HepG2 (cell line): ENCODE measurements around the gene GNL1. TPM values are rescaled to one million over a fixed set of nuclear protein-coding genes. Genes with fewer than 3 reads are reported as not detected.

Experiments
- ATAC-seq: fragments of 200-7000 bp; cut with Tn5 transposase; 3 replicates; pipeline ENCODE4 v1.9.1; 2020; ENCODE audit warnings: mild to moderate bottlenecking, moderate library complexity
- Bru-seq: library from RNA; stranded (reverse); fragments of 400-500 nt; gene quantifications from one replicate; lab custom pipeline; 2021; lab: Mats Ljungman, UMichigan
- BruChase-seq, 2 experiments: library from RNA; stranded (reverse); fragments of 400-500 nt; gene quantifications; one replicate each; lab custom pipeline; 2021; lab: Mats Ljungman, UMichigan
- BruUV-seq: library from RNA; stranded (reverse); fragments of 400-500 nt; replicated peaks from 2 replicates; lab custom pipeline; 2021; lab: Mats Ljungman, UMichigan
- CTCF ChIA-PET: fragments of 300-600 bp; formaldehyde crosslinking; extraction: SDS; loops from one replicate; lab custom pipeline; 2021; ENCODE audit warnings: low total read pairs, inconsistent platforms, low intra/inter-chr PET ratio; lab: Yijun Ruan, JAX
- POLR2A ChIA-PET: fragments of 350-600 bp; sonication (Branson Sonifier 250); formaldehyde crosslinking; loops from one replicate; lab custom pipeline; 2020; ENCODE audit warnings: antibody characterized with exemption, inconsistent platforms; lab: Yijun Ruan, JAX
- DNase-seq: peaks from one replicate; pipeline ENCODE4 v3.0.0-alpha.2; 2015; ENCODE audit warnings: low spot score
- FAIRE-seq: peaks from 3 replicates; lab custom pipeline; 2011; peaks lifted over from hg19 to GRCh38; lab: Jason Lieb, UNC
- H2AFZ ChIP-seq: one replicate; pipeline ENCODE4 v1.6.1; 2011; ENCODE audit warnings: low read length, inconsistent platforms
- H3K27ac ChIP-seq: fragments of 300-600 bp; 3 replicates; pipeline ENCODE4 v1.8.0; 2011; ENCODE audit warnings: mixed run types, mild to moderate bottlenecking, mixed read lengths, low read length, inconsistent platforms; ENCODE audit not compliant: insufficient read depth; ENCODE audit errors: extremely low read length
- H3K27me3 ChIP-seq, 2 experiments: fragments of 200-600 bp in 1 of 2; 2 replicates in 1 of 2; 3 replicates in 1 of 2; pipeline versions ENCODE4 v1.6.0 to v1.8.0; 2011; ENCODE audit warnings: low read length in 2 of 2, mild to moderate bottlenecking in 2 of 2, moderate library complexity in 2 of 2, inconsistent platforms in 1 of 2; ENCODE audit not compliant: insufficient read depth in 2 of 2, control insufficient read depth in 1 of 2
- H3K36me3 ChIP-seq, 2 experiments: fragments of 200-600 bp in 1 of 2; replicated peaks in 1 of 2; 2 replicates in 1 of 2; 3 replicates in 1 of 2; pipeline versions ENCODE4 v1.5.1 to v1.8.0; 2011; ENCODE audit warnings: low read length in 2 of 2, inconsistent platforms in 1 of 2; ENCODE audit not compliant: insufficient read depth in 2 of 2, control insufficient read depth in 1 of 2
- H3K4me1 ChIP-seq: 2 replicates; pipeline ENCODE4 v1.5.1; 2012; ENCODE audit warnings: low read length, inconsistent platforms; ENCODE audit not compliant: insufficient read depth
- H3K4me2 ChIP-seq: 2 replicates; pipeline ENCODE4 v1.6.0; 2011; ENCODE audit warnings: low read depth, low read length, inconsistent platforms
- H3K4me3 ChIP-seq, 3 experiments: fragments of 200-600 bp in 1 of 3; sonication (generic), shearing (Covaris generic) in 1 of 3; replicated peaks in 1 of 3; 2 replicates each; pipeline ENCODE4 v1.5.1; 2011 to 2016; ENCODE audit warnings: low read length in 3 of 3, inconsistent platforms in 2 of 3, low read depth in 2 of 3, mild to moderate bottlenecking in 2 of 3, control low read depth in 1 of 3, mixed read lengths in 1 of 3; ENCODE audit not compliant: insufficient read depth in 1 of 3
- H3K79me2 ChIP-seq: one replicate; pipeline ENCODE4 v1.6.1; 2011; ENCODE audit warnings: low read length, inconsistent platforms; ENCODE audit not compliant: insufficient read depth
- H3K9ac ChIP-seq: 2 replicates; pipeline ENCODE4 v1.6.0; 2011; ENCODE audit warnings: mild to moderate bottlenecking, low read depth, low read length, inconsistent platforms; ENCODE audit not compliant: insufficient read depth
- H3K9me3 ChIP-seq: 2 replicates; pipeline ENCODE4 v1.5.1; 2012; ENCODE audit warnings: mild to moderate bottlenecking, low read length
- H4K20me1 ChIP-seq: 2 replicates; pipeline ENCODE4 v1.6.0; 2011; ENCODE audit warnings: inconsistent platforms, mild to moderate bottlenecking, low read length, moderate library complexity; ENCODE audit not compliant: insufficient read depth
- CREM ChIP-seq, 2 experiments: sonication (generic) in 1 of 2; formaldehyde crosslinking in 1 of 2; IDR thresholded peaks; 2 replicates each; pipeline versions ENCODE4 v1.4.0 to v1.6.1; 2016 to 2020; ENCODE audit warnings: antibody characterized with exemption in 1 of 2, mild to moderate bottlenecking in 1 of 2, missing genetic modification reagents in 1 of 2
- GTF3A ChIP-seq: sonication (generic); formaldehyde crosslinking; conservative IDR thresholded peaks from 2 replicates; pipeline ENCODE4 v1.4.0; 2020; ENCODE audit warnings: mild to moderate bottlenecking, missing genetic modification reagents
- HCFC1 ChIP-seq: fragments of 150-350 bp; IDR thresholded peaks from 2 replicates; pipeline ENCODE4 v1.6.1; 2014; ENCODE audit warnings: low read depth, low read length
- MED13 ChIP-seq: sonication (generic); formaldehyde crosslinking; IDR thresholded peaks from 2 replicates; pipeline ENCODE4 v1.5.0; 2020; ENCODE audit warnings: missing genetic modification reagents
- MIXL1 ChIP-seq: IDR thresholded peaks from 2 replicates; pipeline ENCODE4 v1.6.1; 2016
- TAF1 ChIP-seq: sonication (generic); formaldehyde crosslinking; IDR thresholded peaks from 2 replicates; pipeline ENCODE4 v1.4.0; 2020; ENCODE audit warnings: missing genetic modification reagents
- ZFP91 ChIP-seq: sonication (generic); formaldehyde crosslinking; IDR thresholded peaks from 2 replicates; pipeline ENCODE4 v1.9.0; 2022; ENCODE audit warnings: missing genetic modification reagents, mild to moderate bottlenecking, borderline replicate concordance
- ZNF101 ChIP-seq: sonication (generic); formaldehyde crosslinking; IDR thresholded peaks from 2 replicates; pipeline ENCODE4 v1.4.0; 2020; ENCODE audit warnings: mild to moderate bottlenecking, low read depth, missing genetic modification reagents, borderline replicate concordance
- ZNF546 ChIP-seq: sonication (generic); formaldehyde crosslinking; conservative IDR thresholded peaks from 2 replicates; pipeline ENCODE4 v1.8.1; 2023; ENCODE audit warnings: mild to moderate bottlenecking, missing genetic modification reagents
- ZNF572 ChIP-seq: sonication (generic); formaldehyde crosslinking; IDR thresholded peaks from 2 replicates; pipeline ENCODE4 v1.5.1; 2020; ENCODE audit warnings: mild to moderate bottlenecking, missing genetic modification reagents
- ZNF674 ChIP-seq: sonication (generic); formaldehyde crosslinking; IDR thresholded peaks from 2 replicates; pipeline ENCODE4 v1.5.0; 2020; ENCODE audit warnings: low read depth, mild to moderate bottlenecking, missing genetic modification reagents
- ZSCAN25 ChIP-seq: sonication (generic); formaldehyde crosslinking; IDR thresholded peaks from 2 replicates; pipeline ENCODE4 v1.8.0; 2022; ENCODE audit warnings: mild to moderate bottlenecking, missing genetic modification reagents
- WGBS: methylation state at CpG from one replicate; pipeline ENCODE4 v1.1.6; 2017; ENCODE audit warnings: low lambda C conversion rate; 5-methylcytosine and 5-hydroxymethylcytosine counted together
- in situ Hi-C: cut with HindIII; loops from 2 replicates; pipeline ENCODE4 v1.10.0; 2017; ENCODE audit warnings: low pct_unique_long_range_greater_than_20kb; ENCODE audit not compliant: extremely low pct_ligation_motif_present
- intact Hi-C: fragments of 100-400 bp; cut with micrococcal nuclease; formaldehyde crosslinking; loops from one replicate; pipeline ENCODE4 v1.10.0; 2022; ENCODE audit not compliant: unreplicated experiment
- long read RNA-seq, 2 experiments: library from RNA in 1 of 2; library from polyadenylated mRNA in 1 of 2; stranded (forward) in 1 of 2; unstranded in 1 of 2; transcript quantifications; one replicate each; pipeline ENCODE4 v2.0.0, GENCODE V29; 2019 to 2022
- polyA minus RNA-seq, 3 experiments: library from RNA; depleted of rRNA, polyadenylated mRNA; stranded (reverse); fragments of >200 nt; gene quantifications; 2 replicates each; pipeline ENCODE4 v1.2.3, GENCODE V29; 2011; ENCODE audit warnings: low replicate concordance in 1 of 3
- polyA plus RNA-seq, 8 experiments: library from polyadenylated mRNA; depleted of rRNA in 3 of 8; stranded (reverse) in 7 of 8; unstranded in 1 of 8; fragments of >200 nt; fragmentation: Illumina TruSeq in 4 of 8; extraction: Trizol in 4 of 8; gene quantifications; 2 replicates each; pipeline versions ENCODE4 v1.2.1 to v1.2.3, GENCODE V29; 2011 to 2016; ENCODE audit warnings: low read depth in 4 of 8, missing spikeins in 1 of 8, mixed read lengths in 1 of 8; ENCODE audit not compliant: insufficient read depth in 1 of 8
- total RNA-seq, 5 experiments: library from RNA; depleted of rRNA; stranded (reverse); fragments of >200 nt; fragmentation: Illumina TruSeq; extraction: Trizol; gene quantifications; 2 replicates each; pipeline ENCODE4 v1.2.3, GENCODE V29; 2016; ENCODE audit warnings: low read depth in 1 of 5
- TF ChIP-seq, protein P1 (sequence below): sonication (generic); formaldehyde crosslinking; IDR thresholded peaks from 2 replicates; pipeline ENCODE4 v1.5.1; 2020; ENCODE audit warnings: mild to moderate bottlenecking, missing genetic modification reagents, borderline replicate concordance

Gene GNL1
- 54.8 and 55.6 TPM in 2 replicates for total RNA-seq (2016; rRNA removed; fragmentation: Illumina TruSeq; extraction: Trizol)
- 11.5 and 14.7 TPM in 2 replicates for total RNA-seq (2016; cell fraction: cytosol; rRNA removed; fragmentation: Illumina TruSeq; extraction: Trizol; ENCODE audit: low read depth)
- total RNA-seq (2016; cell fraction: insoluble cytoplasmic fraction; rRNA removed; fragmentation: Illumina TruSeq; extraction: Trizol): 48.5 and 56.5 TPM in 2 replicates
- total RNA-seq (2016; cell fraction: membrane; rRNA removed; fragmentation: Illumina TruSeq; extraction: Trizol): 23.9 and 27.8 TPM in 2 replicates
- 27.7 and 34.5 TPM in 2 replicates for total RNA-seq (2016; cell fraction: nucleus; rRNA removed; fragmentation: Illumina TruSeq; extraction: Trizol)
- 35.0 and 46.8 TPM in 2 replicates for polyA plus RNA-seq (2011; rRNA removed)
- 25.1 and 32.1 TPM in 2 replicates for polyA plus RNA-seq (2011; cell fraction: cytosol; rRNA removed)
- polyA plus RNA-seq (2011; cell fraction: nucleus; rRNA removed): 40.6 and 54.9 TPM in 2 replicates
- 45.3 and 50.3 TPM in 2 replicates for polyA plus RNA-seq (2012)
- 12.7 and 15.8 TPM in 2 replicates for polyA plus RNA-seq (2016; cell fraction: cytosol; fragmentation: Illumina TruSeq; extraction: Trizol; ENCODE audit: low read depth)
- polyA plus RNA-seq (2016; cell fraction: insoluble cytoplasmic fraction; fragmentation: Illumina TruSeq; extraction: Trizol; ENCODE audit: low read depth): 53.9 and 60.5 TPM in 2 replicates
- 19.5 and 25.2 TPM in 2 replicates for polyA plus RNA-seq (2016; cell fraction: membrane; fragmentation: Illumina TruSeq; extraction: Trizol; ENCODE audit: low read depth)
- polyA plus RNA-seq (2016; cell fraction: nucleus; fragmentation: Illumina TruSeq; extraction: Trizol; ENCODE audit: insufficient read depth, low read depth): 84.3 and 89.3 TPM in 2 replicates
- polyA minus RNA-seq (2011; rRNA and poly(A)+ RNA removed; ENCODE audit: low replicate concordance): 34.2 and 47.6 TPM in 2 replicates
- polyA minus RNA-seq (2011; cell fraction: cytosol; rRNA and poly(A)+ RNA removed): 22.4 and 23.5 TPM in 2 replicates
- 22.4 and 27.0 TPM in 2 replicates for polyA minus RNA-seq (2011; cell fraction: nucleus; rRNA and poly(A)+ RNA removed)
- percentile 80 among the genes with signal in this experiment for Bru-seq, nascent RNA
- BruChase-seq, experiment 1, labeled RNA remaining after a 6-hour chase: percentile 92 among the genes with signal in this experiment
- percentile 89 among the genes with signal in this experiment for BruChase-seq, experiment 2, labeled RNA remaining after a 2-hour chase
- long read RNA-seq, experiment 1, full-length matches to known transcripts: 28 of 40 reads
- long read RNA-seq, experiment 1, partial matches to known transcripts: 8 of 40 reads
- long read RNA-seq, experiment 1, other reads (novel, unspliced or antisense): 4 of 40 reads
- long read RNA-seq, experiment 2, full-length matches to known transcripts: 30 of 83 reads
- long read RNA-seq, experiment 2, partial matches to known transcripts: 27 of 83 reads
- long read RNA-seq, experiment 2, other reads (novel, unspliced or antisense): 26 of 83 reads

GRCh38 chr6:30556066-30556905 lies at the start of gene GNL1:
TSS of gene GNL1 (minus strand) at chr6:30556489. CDS start at chr6:30556203, 286 bp downstream.
- intact Hi-C loops (loop anchor here (2.0 kb wide), 1 partner anchor 161 kb away; the partner anchor contains the start of gene MDC1), in situ Hi-C loops (no loop called here)
- WGBS: 1% methylated on average over 64 of the region's 71 CpGs
- Histone ChIP-seq H3K4me2 (peak within 1 kb of the TSS; percentile 92), H3K9me3 (no peaks in the 10 kb centered on the region), H2AFZ (peak within 1 kb of the TSS; percentile 60), H4K20me1 (peaks cover 11% of the 10 kb centered on the region), H3K27ac (peak within 1 kb of the TSS; percentile 94), H3K79me2 (peaks cover 27% of the 10 kb centered on the region), H3K9ac (peak within 1 kb of the TSS; percentile 85), H3K27me3 (no peaks in the 10 kb centered on the region; a peak in 1 of 5 replicates), H3K4me1 (peaks cover 26% of the 10 kb centered on the region), H3K36me3 (peaks cover 13 to 33% of the 10 kb centered on the region in 2 experiments), H3K4me3 (peak within 1 kb of the TSS; percentile 87 to 93 (median 90))
- FAIRE-seq (no peak), DNase-seq (peak; percentile 94), ATAC-seq (peak; percentile 85)
- BruUV-seq: TSS peak; percentile 54
- ChIA-PET POLR2A (interaction anchor here (1.1 to 4.3 kb wide), 13 partner anchors 9 to 358 kb away, joined by 4 to 74 read pairs (median 7); partner anchors contain the start of genes ABCF1, DHX16, MDC1 and MRPS18B), CTCF (no interaction called here)
- peak; percentile 74 for TF ChIP-seq ZFP91 (CRISPR knock-in tag)
- TF ChIP-seq HCFC1: peak; percentile 56; the same call in 1 of the 2 replicates
- 0 out of 2 replicates have a peak, but pooled peaks have one; percentile 22 for TF ChIP-seq MED13 (CRISPR knock-in tag)
- TF ChIP-seq MIXL1 (CRISPR knock-in tag): no peak; the same call in 1 of the 2 replicates
- TF ChIP-seq, protein P1, sequence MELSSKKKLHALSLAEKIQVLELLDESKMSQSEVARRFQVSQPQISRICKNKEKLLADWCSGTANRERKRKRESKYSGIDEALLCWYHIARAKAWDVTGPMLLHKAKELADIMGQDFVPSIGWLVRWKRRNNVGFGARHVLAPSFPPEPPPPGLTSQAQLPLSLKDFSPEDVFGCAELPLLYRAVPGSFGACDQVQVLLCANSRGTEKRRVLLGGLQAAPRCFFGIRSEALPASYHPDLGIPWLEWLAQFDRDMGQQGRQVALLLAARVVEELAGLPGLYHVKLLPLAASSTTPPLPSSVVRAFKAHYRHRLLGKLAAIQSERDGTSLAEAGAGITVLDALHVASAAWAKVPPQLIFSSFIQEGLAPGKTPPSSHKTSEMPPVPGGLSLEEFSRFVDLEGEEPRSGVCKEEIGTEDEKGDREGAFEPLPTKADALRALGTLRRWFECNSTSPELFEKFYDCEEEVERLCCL (CRISPR knock-in tag): no peak; the same call in 1 of the 2 replicates
- no peak for TF ChIP-seq ZNF101
- 0 out of 2 replicates have a peak, but pooled peaks have one; percentile 50 for TF ChIP-seq ZNF572 (CRISPR knock-in tag)
- TF ChIP-seq ZSCAN25 (CRISPR knock-in tag): no peak
- TF ChIP-seq CREM (IDR thresholded peaks at IDR 0.05): peak; percentile 8; the same call in 1 of the 2 replicates
- TF ChIP-seq CREM (CRISPR knock-in tag; IDR thresholded peaks at IDR 0.05): peak; percentile 32; the same call in 1 of the 2 replicates
- TF ChIP-seq ZNF546 (CRISPR knock-in tag): no peak; the same call in 1 of the 2 replicates
- TF ChIP-seq GTF3A: no peak; the same call in 1 of the 2 replicates
- TF ChIP-seq ZNF674 (CRISPR knock-in tag): 0 out of 2 replicates have a peak, but pooled peaks have one; percentile 61
- peak; percentile 64; the same call in 1 of the 2 replicates for TF ChIP-seq TAF1 (CRISPR knock-in tag)
